HG02642 (cell line): ENCODE data around the gene ULK1.
A peak's percentile ranks its signal among the peaks of the same experiment; 100 is the strongest.

ENCODE experiments used
- ATAC-seq: cut with Tn5 transposase; IDR thresholded peaks from one replicate; pipeline ENCODE4 v1.9.1; 2021; ENCODE audit warnings: mild to moderate bottlenecking; ENCODE audit not compliant: unreplicated experiment, poor library complexity

The ULK1 gene

GRCh38 chr12:131894313-131894860 is at the start of gene ULK1:
Gene ULK1 (plus strand): TSS chr12:131894622. CDS start chr12:131895002, 380 bp downstream.
- ATAC-seq = peak; percentile 85

GRCh38 chr12:131844656-131845055 is 49.8 kb upstream of the ULK1 start:
- no peak for ATAC-seq

GRCh38 chr12:131845121-131845520 is 49.3 kb upstream of the ULK1 start:
- no peak for ATAC-seq

GRCh38 chr12:131847456-131847855 is 47.0 kb upstream of the ULK1 start:
- no peak for ATAC-seq

GRCh38 chr12:131848753-131849152 is 45.7 kb upstream of the ULK1 start:
- ATAC-seq = no peak

- no peak for ATAC-seq
Measured at GRCh38 chr12:131849700-131850553, 44.5 kb upstream of the ULK1 start.

- no peak for ATAC-seq
Measured at GRCh38 chr12:131850856-131851559, 43.4 kb upstream of the ULK1 start.

GRCh38 chr12:131851741-131852550 is 42.5 kb upstream of the ULK1 start:
- no peak for ATAC-seq

GRCh38 chr12:131852551-131853299 is 41.7 kb upstream of the ULK1 start:
- no peak for ATAC-seq

GRCh38 chr12:131853832-131854797 is 40.3 kb upstream of the ULK1 start:
- ATAC-seq = no peak

- no peak for ATAC-seq
Measured at GRCh38 chr12:131854861-131855476, 39.5 kb upstream of the ULK1 start.

- no peak for ATAC-seq
Measured at GRCh38 chr12:131855521-131856142, 38.8 kb upstream of the ULK1 start.

- no peak for ATAC-seq
Measured at GRCh38 chr12:131856366-131857097, 37.9 kb upstream of the ULK1 start.

- ATAC-seq = no peak
Measured at GRCh38 chr12:131857908-131858850, 36.2 kb upstream of the ULK1 start.

GRCh38 chr12:131860472-131861260 is 33.8 kb upstream of the ULK1 start:
- ATAC-seq = no peak
